Gastroesophageal sphincter (tissue), 4 donors: Measurements from ENCODE around the gene SLC39A1. TPM values are rescaled to one million over a fixed set of nuclear protein-coding genes. Genes with fewer than 3 reads are reported as not detected.
A peak's percentile ranks its signal among the peaks of the same experiment; 100 is the strongest.
"Not testable (repeated sequence)": the region's sequence is repeated elsewhere in the genome, so short reads cannot be mapped to it uniquely, and the experiment has no call there.

Experiments used
- ATAC-seq: fragments of 150-250 bp; one replicate; pipeline ENCODE4 v1.9.1; 2016; ENCODE audit warnings: mild to moderate bottlenecking, moderate library complexity
- H3K27ac ChIP-seq, 4 donors: fragments of 200-600 bp; sonication (generic) in 3 of 4; 1 replicate in 3 of 4; 2 replicates in 1 of 4; pipeline ENCODE4 v1.5.1; 2016 to 2019
- H3K27me3 ChIP-seq: fragments of 200-600 bp; sonication (generic); one replicate; pipeline ENCODE4 v1.5.1; 2019
- H3K36me3 ChIP-seq, 2 donors: fragments of 200-600 bp; sonication (generic); one replicate each; pipeline ENCODE4 v1.5.1; 2019; ENCODE audit warnings: control low read depth in 1 of 2
- H3K4me1 ChIP-seq, 3 donors: fragments of 200-600 bp; sonication (generic); 1 replicate in 2 of 3; 2 replicates in 1 of 3; pipeline ENCODE4 v1.5.1; 2016 to 2019; ENCODE audit warnings: control low read depth in 2 of 3
- H3K4me3 ChIP-seq, 2 donors: fragments of 200-600 bp; sonication (generic); one replicate each; pipeline ENCODE4 v1.5.1; 2019; ENCODE audit warnings: mild to moderate bottlenecking in 1 of 2, moderate library complexity in 1 of 2
- H3K9me3 ChIP-seq, 3 donors: fragments of 200-600 bp; sonication (generic); one replicate each; pipeline ENCODE4 v1.5.1; 2017 to 2019; ENCODE audit warnings: control low read depth in 2 of 3
- CTCF ChIP-seq, 4 experiments: fragments of 200-600 bp in 2 of 4; fragments of 450-650 bp in 2 of 4; sonication (generic) in 1 of 4; IDR thresholded peaks; one replicate each; pipeline ENCODE4 v1.5.1; 2017 to 2019; ENCODE audit warnings: antibody characterized with exemption in 4 of 4, mild to moderate bottlenecking in 2 of 4, moderate library complexity in 2 of 4
- EP300 ChIP-seq: sonication (generic); formaldehyde crosslinking; IDR thresholded peaks from one replicate; pipeline ENCODE4 v1.6.1; 2017; ENCODE audit warnings: antibody characterized with exemption, mild to moderate bottlenecking
- POLR2A ChIP-seq, 2 donors: fragments of 450-650 bp; IDR thresholded peaks; one replicate each; pipeline ENCODE4 v1.6.1; 2017; ENCODE audit warnings: antibody characterized with exemption in 2 of 2, mild to moderate bottlenecking in 2 of 2, moderate library complexity in 1 of 2
- POLR2AphosphoS5 ChIP-seq: sonication (generic); formaldehyde crosslinking; IDR thresholded peaks from one replicate; pipeline ENCODE4 v1.6.1; 2017; ENCODE audit warnings: antibody characterized with exemption
- WGBS, 2 donors: methylation state at CpG; one replicate each; pipeline ENCODE4 v1.1.5; 2018; ENCODE audit warnings: low coverage in 1 of 2; 5-methylcytosine and 5-hydroxymethylcytosine counted together
- total RNA-seq, 4 donors: library from RNA; depleted of rRNA; stranded (reverse); fragments of >200 nt; gene quantifications; one replicate each; pipeline ENCODE4 v1.1.0, GENCODE V29; 2016

SLC39A1 gene
- total RNA-seq: 100 to 1,000 TPM in 3 of 4 donors, 10 to 100 TPM in 1; 64.8 to 115 (median 106) TPM

- H3K27ac ChIP-seq: peak within 1 kb of the TSS; percentile 82 to 98 (median 96)
- WGBS, 2 donors: 1 to 2% methylated on average over 11 to 21 of the region's 54 CpGs
- H3K4me1 ChIP-seq: peaks cover 0 to 75% (median 39%) of the 10 kb centered on the region in 3 donors
- TF ChIP-seq POLR2AphosphoS5 (peak; percentile 73), POLR2A (IDR thresholded peaks at IDR 0.05) (peak; percentile 52 to 67), EP300 (no peak)
- no peaks in the 10 kb centered on the region for H3K9me3 ChIP-seq
- H3K27me3 ChIP-seq: no peaks in the 10 kb centered on the region
- peaks cover 0 to 26% of the 10 kb centered on the region in 2 donors for H3K36me3 ChIP-seq
- H3K4me3 ChIP-seq: peak within 1 kb of the TSS; percentile 79 to 85
- peak; percentile 83 for ATAC-seq
Observed at GRCh38 chr1:153963030-153963849, at the start of gene SLC39A1. Gene SLC39A1, minus strand, starts transcription at chr1:153963537. Its CDS starts 822 bp downstream, at chr1:153962715.

GRCh38 chr1:154012543-154012942, 49.2 kb upstream of the SLC39A1 start:
- H3K27ac ChIP-seq, H3K9me3 ChIP-seq, H3K4me1 ChIP-seq, ATAC-seq, H3K27me3 ChIP-seq, H3K36me3 ChIP-seq, H3K4me3 ChIP-seq: not testable (repeated sequence)
- WGBS, 2 donors: no CpG with 5 or more reads among the region's 14 CpGs

- 43 to 60% methylated on average over 1 of the region's 1 CpG for WGBS, 2 donors
Observed at GRCh38 chr1:154012129-154012528, 48.8 kb upstream of the SLC39A1 start.

GRCh38 chr1:154006136-154006535, 42.8 kb upstream of the SLC39A1 start:
- no peak for TF ChIP-seq CTCF (IDR thresholded peaks at IDR 0.05)
- no peak for TF ChIP-seq POLR2A (IDR thresholded peaks at IDR 0.05)
- no peak for TF ChIP-seq POLR2AphosphoS5
- no peak for TF ChIP-seq EP300
- H3K36me3 ChIP-seq: no peaks in the 10 kb centered on the region
- H3K4me3 ChIP-seq: no peak overlapping the region
- H3K27me3 ChIP-seq: no peaks in the 10 kb centered on the region
- ATAC-seq: no peak
- no peaks in the 10 kb centered on the region for H3K9me3 ChIP-seq
- no peaks in the 10 kb centered on the region for H3K4me1 ChIP-seq
- no peak overlapping the region for H3K27ac ChIP-seq
- 88 to 92% methylated on average over 2 to 3 of the region's 3 CpGs for WGBS, 2 donors

More at GRCh38 chr1:154012129-154012528, 48.8 kb upstream of the SLC39A1 start:
- TF ChIP-seq CTCF (IDR thresholded peaks at IDR 0.05): no peak
- no peak for ATAC-seq
- H3K27ac ChIP-seq: no peak overlapping the region
- no peaks in the 10 kb centered on the region for H3K27me3 ChIP-seq
- no peaks in the 10 kb centered on the region for H3K4me1 ChIP-seq
- H3K9me3 ChIP-seq: no peaks in the 10 kb centered on the region
- H3K36me3 ChIP-seq: no peaks in the 10 kb centered on the region
- H3K4me3 ChIP-seq: no peak overlapping the region

GRCh38 chr1:154000420-154000819, 37.1 kb upstream of the SLC39A1 start:
- ATAC-seq: no peak
- H3K27ac ChIP-seq: no peak overlapping the region
- TF ChIP-seq POLR2AphosphoS5: no peak
- no peak for TF ChIP-seq EP300
- TF ChIP-seq POLR2A (IDR thresholded peaks at IDR 0.05): no peak
- no peak for TF ChIP-seq CTCF (IDR thresholded peaks at IDR 0.05)
- peaks cover 0 to 1% (median 0%) of the 10 kb centered on the region in 3 donors for H3K4me1 ChIP-seq
- H3K27me3 ChIP-seq: no peaks in the 10 kb centered on the region
- WGBS, 2 donors: 70 to 73% methylated on average over 4 of the region's 4 CpGs
- H3K4me3 ChIP-seq: no peak overlapping the region
- H3K36me3 ChIP-seq: peaks cover 0 to 10% of the 10 kb centered on the region in 2 donors
- no peaks in the 10 kb centered on the region for H3K9me3 ChIP-seq

- ATAC-seq: not testable (repeated sequence)
Observed at GRCh38 chr1:153996882-153997281, 33.5 kb upstream of the SLC39A1 start.

More at GRCh38 chr1:153996882-153997281, 33.5 kb upstream of the SLC39A1 start:
- Histone ChIP-seq H3K4me1 (peaks cover 3 to 31% (median 11%) of the 10 kb centered on the region in 3 donors), H3K36me3 (peaks cover 0 to 45% of the 10 kb centered on the region in 2 donors)
- H3K4me3 ChIP-seq, H3K9me3 ChIP-seq, H3K27me3 ChIP-seq, H3K27ac ChIP-seq: not testable (repeated sequence)
- WGBS, 2 donors: 89 to 100% methylated on average over 2 to 9 of the region's 10 CpGs
